HEK293 (cell line): ENCODE data around the gene CADPS2.

ENCODE experiments used
- ZBTB44 ChIP-seq: fragments of 450-650 bp; IDR thresholded peaks from 2 replicates; pipeline ENCODE4 v1.5.1; 2018; ENCODE audit warnings: missing biosample characterization, mild to moderate bottlenecking, missing genetic modification characterization
- ZNF362 ChIP-seq: fragments of 450-650 bp; formaldehyde crosslinking; IDR thresholded peaks from 2 replicates; pipeline ENCODE4 v1.5.1; 2016; ENCODE audit warnings: missing biosample characterization, missing genetic modification characterization
- TF ChIP-seq, protein P1 (sequence below): fragments of 450-650 bp; formaldehyde crosslinking; IDR thresholded peaks from 2 replicates; pipeline ENCODE4 v1.5.1; 2016; ENCODE audit warnings: missing biosample characterization, missing genetic modification characterization, low read depth

DNA sequence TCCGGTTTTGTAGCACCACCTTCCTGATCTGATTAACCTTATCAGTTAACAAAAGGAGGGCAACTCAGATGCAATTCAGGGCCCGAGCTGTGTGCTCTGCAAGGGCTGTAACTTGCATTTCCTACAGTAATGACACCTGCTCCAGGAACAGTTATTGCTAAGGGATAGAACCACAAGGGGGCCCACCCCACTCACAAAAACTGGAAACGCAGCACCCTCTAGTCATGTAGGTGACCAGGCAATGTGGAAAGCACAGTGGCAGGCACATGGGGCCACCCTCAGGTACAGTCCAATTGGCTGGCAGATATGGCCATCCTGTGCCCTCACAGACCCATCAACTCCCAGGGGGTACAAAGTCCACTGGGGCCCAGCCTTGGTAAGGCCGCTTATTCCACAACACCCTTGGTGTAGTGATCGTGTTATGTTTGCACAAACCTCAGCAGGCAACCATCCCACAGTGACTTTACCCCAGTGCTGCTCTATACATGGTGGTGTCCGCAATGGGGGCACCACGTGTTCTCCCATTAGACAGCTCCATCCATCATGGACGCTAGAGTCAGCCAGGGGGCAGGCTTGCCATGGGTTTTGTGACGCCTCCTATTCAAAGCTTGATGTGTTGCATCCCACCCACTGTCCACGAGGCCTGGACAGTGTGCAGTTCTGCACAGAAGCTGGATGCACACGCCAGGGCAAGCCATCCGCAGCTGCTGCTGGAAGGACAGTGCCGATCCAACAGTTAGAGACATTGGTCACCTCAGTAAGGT lies 196.7 kb downstream of the CADPS2 start:
- TF ChIP-seq ZBTB44 (tag by site-specific recombination): no peak
- no peak for TF ChIP-seq ZNF362 (tag by site-specific recombination)
- TF ChIP-seq, protein P1, sequence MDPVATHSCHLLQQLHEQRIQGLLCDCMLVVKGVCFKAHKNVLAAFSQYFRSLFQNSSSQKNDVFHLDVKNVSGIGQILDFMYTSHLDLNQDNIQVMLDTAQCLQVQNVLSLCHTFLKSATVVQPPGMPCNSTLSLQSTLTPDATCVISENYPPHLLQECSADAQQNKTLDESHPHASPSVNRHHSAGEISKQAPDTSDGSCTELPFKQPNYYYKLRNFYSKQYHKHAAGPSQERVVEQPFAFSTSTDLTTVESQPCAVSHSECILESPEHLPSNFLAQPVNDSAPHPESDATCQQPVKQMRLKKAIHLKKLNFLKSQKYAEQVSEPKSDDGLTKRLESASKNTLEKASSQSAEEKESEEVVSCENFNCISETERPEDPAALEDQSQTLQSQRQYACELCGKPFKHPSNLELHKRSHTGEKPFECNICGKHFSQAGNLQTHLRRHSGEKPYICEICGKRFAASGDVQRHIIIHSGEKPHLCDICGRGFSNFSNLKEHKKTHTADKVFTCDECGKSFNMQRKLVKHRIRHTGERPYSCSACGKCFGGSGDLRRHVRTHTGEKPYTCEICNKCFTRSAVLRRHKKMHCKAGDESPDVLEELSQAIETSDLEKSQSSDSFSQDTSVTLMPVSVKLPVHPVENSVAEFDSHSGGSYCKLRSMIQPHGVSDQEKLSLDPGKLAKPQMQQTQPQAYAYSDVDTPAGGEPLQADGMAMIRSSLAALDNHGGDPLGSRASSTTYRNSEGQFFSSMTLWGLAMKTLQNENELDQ (tag by site-specific recombination): no peak
